Measurements from ENCODE around the gene RRP7A.
"Not testable (repeated sequence)": the region's sequence is repeated elsewhere in the genome, so short reads cannot be mapped to it uniquely, and the experiment has no call there.

- TF ChIP-seq CTCF, POLR2A (IDR thresholded peaks at IDR 0.05): not testable (repeated sequence)
Observed at GRCh38 chr22:42495533-42496141, 24.0 kb downstream of the RRP7A start.
